DND-41 (cell line): ENCODE data around the gene MAZ.

Experiments
- EZH2 ChIP-seq: IDR thresholded peaks from 3 replicates; pipeline ENCODE4 v1.6.1; 2012; ENCODE audit warnings: borderline replicate concordance, low read depth, mild to moderate bottlenecking, moderate library complexity, low read length, inconsistent platforms; ENCODE audit not compliant: severe bottlenecking
- TF ChIP-seq, protein P1 (sequence below): IDR thresholded peaks from 2 replicates; pipeline ENCODE4 v1.5.1; 2012; ENCODE audit warnings: borderline replicate concordance, low read length, moderate library complexity, mild to moderate bottlenecking; ENCODE audit not compliant: poor library complexity, severe bottlenecking; ENCODE audit errors: extremely low read depth

GRCh38 chr16:29830774-29831173, 24.4 kb downstream of the MAZ start:
- TF ChIP-seq, protein P1, sequence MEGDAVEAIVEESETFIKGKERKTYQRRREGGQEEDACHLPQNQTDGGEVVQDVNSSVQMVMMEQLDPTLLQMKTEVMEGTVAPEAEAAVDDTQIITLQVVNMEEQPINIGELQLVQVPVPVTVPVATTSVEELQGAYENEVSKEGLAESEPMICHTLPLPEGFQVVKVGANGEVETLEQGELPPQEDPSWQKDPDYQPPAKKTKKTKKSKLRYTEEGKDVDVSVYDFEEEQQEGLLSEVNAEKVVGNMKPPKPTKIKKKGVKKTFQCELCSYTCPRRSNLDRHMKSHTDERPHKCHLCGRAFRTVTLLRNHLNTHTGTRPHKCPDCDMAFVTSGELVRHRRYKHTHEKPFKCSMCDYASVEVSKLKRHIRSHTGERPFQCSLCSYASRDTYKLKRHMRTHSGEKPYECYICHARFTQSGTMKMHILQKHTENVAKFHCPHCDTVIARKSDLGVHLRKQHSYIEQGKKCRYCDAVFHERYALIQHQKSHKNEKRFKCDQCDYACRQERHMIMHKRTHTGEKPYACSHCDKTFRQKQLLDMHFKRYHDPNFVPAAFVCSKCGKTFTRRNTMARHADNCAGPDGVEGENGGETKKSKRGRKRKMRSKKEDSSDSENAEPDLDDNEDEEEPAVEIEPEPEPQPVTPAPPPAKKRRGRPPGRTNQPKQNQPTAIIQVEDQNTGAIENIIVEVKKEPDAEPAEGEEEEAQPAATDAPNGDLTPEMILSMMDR, result no peak
- no peak for TF ChIP-seq EZH2
